CD4-positive, alpha-beta memory T cell (primary cell): ENCODE data around the gene SLC16A4. TPM values are rescaled to one million over a fixed set of nuclear protein-coding genes. Genes with fewer than 3 reads are reported as not detected.

Source experiments
- CTCF ChIA-PET: fragments of 350-600 bp; sonication (Branson Sonifier 250); formaldehyde crosslinking; loops from one replicate; lab custom pipeline; 2021; ENCODE audit warnings: inconsistent platforms; ENCODE audit not compliant: partially characterized antibody; lab: Charles Lee
- POLR2A ChIA-PET: fragments of 350-600 bp; sonication (Branson Sonifier 250); formaldehyde crosslinking; loops from one replicate; lab custom pipeline; 2021; ENCODE audit not compliant: partially characterized antibody; lab: Charles Lee
- DNase-seq, 5 donors: peaks; one replicate each; pipeline versions ENCODE4 v3.0.0 to v3.0.0-alpha.2; 2020 to 2022; ENCODE audit warnings: mixed read lengths in 1 of 5
- H3K27ac ChIP-seq: one replicate; pipeline ENCODE4 v1.7.0; 2013; ENCODE audit warnings: low read depth, low read length
- H3K27me3 ChIP-seq: 2 replicates; pipeline ENCODE4 v1.7.0; 2013; ENCODE audit warnings: mild to moderate bottlenecking, low read length, moderate library complexity; ENCODE audit not compliant: insufficient read depth
- H3K36me3 ChIP-seq: 2 replicates; pipeline ENCODE4 v1.7.0; 2013; ENCODE audit warnings: mild to moderate bottlenecking, low read length, moderate library complexity; ENCODE audit not compliant: insufficient read depth
- H3K4me1 ChIP-seq: 2 replicates; pipeline ENCODE4 v1.7.0; 2013; ENCODE audit warnings: mild to moderate bottlenecking, low read length, moderate library complexity; ENCODE audit not compliant: insufficient read depth
- H3K4me3 ChIP-seq, 2 donors: one replicate each; pipeline ENCODE4 v1.7.0; 2013; ENCODE audit warnings: low read length in 2 of 2, mild to moderate bottlenecking in 1 of 2
- H3K9me3 ChIP-seq, 2 donors: one replicate each; pipeline ENCODE4 v1.7.0; 2013; ENCODE audit warnings: low read length in 2 of 2, control low read depth in 1 of 2; ENCODE audit not compliant: control insufficient read depth in 1 of 2
- H3K27ac Mint-ChIP-seq, 7 donors: one replicate each; pipeline ENCODE4 v1.8.0; 2020 to 2021; ENCODE audit warnings: mixed read lengths in 7 of 7, mild to moderate bottlenecking in 6 of 7, inconsistent platforms in 3 of 7, moderate library complexity in 3 of 7
- H3K27me3 Mint-ChIP-seq, 2 donors: one replicate each; pipeline ENCODE4 v1.8.0; 2020 to 2021; ENCODE audit warnings: mixed read lengths in 2 of 2
- H3K36me3 Mint-ChIP-seq, 2 donors: one replicate each; pipeline ENCODE4 v1.8.0; 2020 to 2021; ENCODE audit warnings: mixed read lengths in 2 of 2, inconsistent platforms in 1 of 2, mild to moderate bottlenecking in 1 of 2
- H3K4me1 Mint-ChIP-seq, 4 donors: one replicate each; pipeline ENCODE4 v1.8.0; 2020 to 2021; ENCODE audit warnings: mixed read lengths in 4 of 4, mild to moderate bottlenecking in 1 of 4
- H3K4me3 Mint-ChIP-seq, 8 donors: one replicate each; pipeline ENCODE4 v1.8.0; 2020 to 2021; ENCODE audit warnings: mixed read lengths in 8 of 8, mild to moderate bottlenecking in 7 of 8, moderate library complexity in 6 of 8, inconsistent platforms in 3 of 8
- H3K9me3 Mint-ChIP-seq, 8 donors: one replicate each; pipeline ENCODE4 v1.8.0; 2020 to 2021; ENCODE audit warnings: mixed read lengths in 8 of 8, mild to moderate bottlenecking in 5 of 8, inconsistent platforms in 3 of 8, moderate library complexity in 1 of 8
- intact Hi-C: fragments of 100-400 bp; cut with micrococcal nuclease; formaldehyde crosslinking; loops from one replicate; pipeline ENCODE4 v1.15.1; 2023
- polyA plus RNA-seq, 2 donors: library from polyadenylated mRNA; unstranded; fragments of 300-500 nt; fragmentation: Illumina TruSeq; gene quantifications; one replicate each; pipeline ENCODE4 v1.2.3, GENCODE V29; 2021
- total RNA-seq, 2 experiments: library from RNA; stranded (reverse); gene quantifications; one replicate each; pipeline ENCODE4 v1.2.3, GENCODE V29; 2021

SLC16A4 gene
- total and polyA plus RNA-seq, 4 experiments from 2014 or later = 0.29 to 0.90 (median 0.56) TPM

DNA sequence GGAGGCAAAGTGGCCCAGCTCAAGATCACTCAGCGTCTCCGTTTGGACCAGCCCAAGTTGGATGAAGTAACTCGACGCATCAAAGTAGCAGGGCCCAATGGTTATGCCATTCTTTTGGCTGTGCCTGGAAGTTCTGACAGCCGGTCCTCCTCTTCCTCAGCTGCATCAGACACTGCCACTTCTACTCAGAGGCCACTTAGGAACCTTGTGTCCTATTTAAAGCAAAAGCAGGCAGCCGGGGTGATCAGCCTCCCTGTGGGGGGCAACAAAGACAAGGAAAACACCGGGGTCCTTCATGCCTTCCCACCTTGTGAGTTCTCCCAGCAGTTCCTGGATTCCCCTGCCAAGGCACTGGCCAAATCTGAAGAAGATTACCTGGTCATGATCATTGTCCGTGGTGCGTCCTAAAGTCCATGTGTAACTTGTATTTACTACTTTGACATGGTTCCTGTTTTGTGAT is 48.9 kb downstream of the SLC16A4 start:
- Mint-ChIP-seq H3K4me1 (peaks cover 47 to 79% (median 66%) of the 10 kb centered on the region in 4 donors), H3K4me3 (peak overlapping the region in 4 of 8 donors; percentile 67 to 72 (median 70)), H3K9me3 (peaks cover 0 to 2% (median 0%) of the 10 kb centered on the region in 8 donors), H3K27me3 (no peaks in the 10 kb centered on the region), H3K27ac (peak overlapping the region in 3 of 7 donors; percentile 39 to 69 (median 59)), H3K36me3 (peaks cover 49 to 53% of the 10 kb centered on the region in 2 donors)
- ChIA-PET CTCF (interaction anchor here (1.6 to 10.5 kb wide), 2 partner anchors 134 to 138 kb away, joined by 5 to 127 read pairs; partner anchors contain the start of gene KCNC4), POLR2A (interaction anchor here (1.2 kb wide), 1 partner anchor 307 kb away, joined by 4 read pairs; the partner anchor contains the start of gene STRIP1)
- Histone ChIP-seq H3K9me3 (no peaks in the 10 kb centered on the region), H3K4me3 (no peak overlapping the region), H3K36me3 (peaks cover 24% of the 10 kb centered on the region), H3K4me1 (peaks cover 75% of the 10 kb centered on the region), H3K27ac (no peak overlapping the region), H3K27me3 (no peaks in the 10 kb centered on the region)
- intact Hi-C loops = no loop called here
- no peak for DNase-seq

- H3K4me3 ChIP-seq = peak overlapping the region in 1 of 2 donors; percentile 89
- POLR2A ChIA-PET = interaction anchor here (1.2 to 8.9 kb wide), 4 partner anchors 7 to 307 kb away, joined by 4 to 169 read pairs (median 52); partner anchors contain the start of genes KCNC4, LAMTOR5 and STRIP1
Observed at GRCh38 chr1:110341146-110341871, 49.5 kb downstream of the SLC16A4 start.

GRCh38 chr1:110340207-110340468 is 50.7 kb downstream of the SLC16A4 start:
- Histone ChIP-seq H3K4me3 (peak overlapping the region; percentile 55 to 89), H3K27me3 (no peaks in the 10 kb centered on the region), H3K36me3 (peaks cover 16% of the 10 kb centered on the region), H3K4me1 (peaks cover 68% of the 10 kb centered on the region), H3K9me3 (no peaks in the 10 kb centered on the region), H3K27ac (peak overlapping the region; percentile 94)
- ChIA-PET POLR2A (interaction anchor here (1.1 to 8.9 kb wide), 12 partner anchors 8 to 447 kb away, joined by 3 to 169 read pairs (median 12); partner anchors contain the start of genes KCNA3, KCNC4, LAMTOR5 and STRIP1), CTCF (interaction anchor here (1.5 to 10.5 kb wide), 5 partner anchors 8 to 306 kb away, joined by 4 to 127 read pairs (median 11); partner anchors contain the start of genes KCNC4 and STRIP1)
- Mint-ChIP-seq H3K27ac (peak overlapping the region in 1 of 7 donors; percentile 81), H3K4me3 (no peak overlapping the region), H3K36me3 (peaks cover 33 to 41% of the 10 kb centered on the region in 2 donors), H3K27me3 (no peaks in the 10 kb centered on the region), H3K9me3 (peaks cover 0 to 2% (median 0%) of the 10 kb centered on the region in 8 donors), H3K4me1 (peaks cover 35 to 73% (median 60%) of the 10 kb centered on the region in 4 donors)
- intact Hi-C loops = no loop called here
- DNase-seq = no peak

More at GRCh38 chr1:110341146-110341871, 49.5 kb downstream of the SLC16A4 start:
- H3K4me3 Mint-ChIP-seq = peak overlapping the region in 4 of 8 donors; percentile 15 to 70 (median 68)
- CTCF ChIA-PET = interaction anchor here (1.6 to 10.5 kb wide), 2 partner anchors 133 to 138 kb away, joined by 5 to 127 read pairs; partner anchors contain the start of gene KCNC4
- H3K9me3 Mint-ChIP-seq = peaks cover 0 to 2% (median 0%) of the 10 kb centered on the region in 8 donors
- peaks cover 18% of the 10 kb centered on the region for H3K36me3 ChIP-seq
- peaks cover 75% of the 10 kb centered on the region for H3K4me1 ChIP-seq
- no peaks in the 10 kb centered on the region for H3K27me3 Mint-ChIP-seq
- H3K36me3 Mint-ChIP-seq = peaks cover 43 to 48% of the 10 kb centered on the region in 2 donors
- H3K27me3 ChIP-seq = no peaks in the 10 kb centered on the region
- intact Hi-C loops = no loop called here
- no peak for DNase-seq
- H3K27ac ChIP-seq = no peak overlapping the region
- H3K9me3 ChIP-seq = no peaks in the 10 kb centered on the region
- peak overlapping the region in 2 of 7 donors; percentile 31 to 37 for H3K27ac Mint-ChIP-seq
- H3K4me1 Mint-ChIP-seq = peaks cover 44 to 79% (median 68%) of the 10 kb centered on the region in 4 donors

GRCh38 chr1:110339407-110340206 is 51.2 kb downstream of the SLC16A4 start:
- peak overlapping the region; percentile 94 for H3K27ac ChIP-seq
- peaks cover 0 to 2% (median 0%) of the 10 kb centered on the region in 8 donors for H3K9me3 Mint-ChIP-seq
- H3K36me3 ChIP-seq = peaks cover 16% of the 10 kb centered on the region
- peaks cover 62% of the 10 kb centered on the region for H3K4me1 ChIP-seq
- POLR2A ChIA-PET = interaction anchor here (0.6 to 8.9 kb wide), 31 partner anchors 9 to 1693 kb away, joined by 3 to 169 read pairs (median 5); partner anchors contain the start of genes GNAI3, KCNA3, KCNC4 and LAMTOR5
- intact Hi-C loops = loop anchor here (2.0 to 5.0 kb wide), 10 partner anchors 123 to 1415 kb away; partner anchors contain the start of genes CEPT1, DDX20, DENND2D and DRAM2
- CTCF ChIA-PET = interaction anchor here (1.5 to 10.5 kb wide), 9 partner anchors 9 to 305 kb away, joined by 4 to 127 read pairs (median 11); partner anchors contain the start of genes KCNC4 and STRIP1
- peak in 1 of 5 donors; percentile 82 for DNase-seq
- H3K4me1 Mint-ChIP-seq = peaks cover 33 to 69% (median 57%) of the 10 kb centered on the region in 4 donors
- H3K4me3 ChIP-seq = peak overlapping the region; percentile 55 to 89
- H3K9me3 ChIP-seq = no peaks in the 10 kb centered on the region
- H3K27ac Mint-ChIP-seq = no peak overlapping the region
- H3K27me3 ChIP-seq = no peaks in the 10 kb centered on the region
- H3K4me3 Mint-ChIP-seq = no peak overlapping the region
- H3K27me3 Mint-ChIP-seq = no peaks in the 10 kb centered on the region
- peaks cover 33 to 41% of the 10 kb centered on the region in 2 donors for H3K36me3 Mint-ChIP-seq

GRCh38 chr1:110338886-110339406 is 51.9 kb downstream of the SLC16A4 start, which contains the start of gene RBM15:
RBM15 (plus strand) TSS chr1:110339377; CDS start chr1:110339406, 29 bp downstream.
- H3K27ac Mint-ChIP-seq = peak within 1 kb of the TSS in 1 of 7 donors; percentile 98

More at GRCh38 chr1:110338886-110339406, 51.9 kb downstream of the SLC16A4 start, which contains the start of gene RBM15:
- DNase-seq = peak; percentile 98 to 100 (median 99)
- Mint-ChIP-seq H3K4me3 (no peak within 1 kb of the TSS), H3K36me3 (peaks cover 28 to 38% of the 10 kb centered on the region in 2 donors), H3K4me1 (peaks cover 30 to 63% (median 52%) of the 10 kb centered on the region in 4 donors), H3K27me3 (no peaks in the 10 kb centered on the region), H3K9me3 (peaks cover 0 to 2% (median 0%) of the 10 kb centered on the region in 8 donors)
- Histone ChIP-seq H3K4me3 (peak within 1 kb of the TSS; percentile 55 to 89), H3K9me3 (no peaks in the 10 kb centered on the region), H3K27ac (peak within 1 kb of the TSS; percentile 94), H3K4me1 (peaks cover 56% of the 10 kb centered on the region), H3K27me3 (no peaks in the 10 kb centered on the region), H3K36me3 (peaks cover 16% of the 10 kb centered on the region)
- POLR2A ChIA-PET = interaction anchor here (0.6 to 8.9 kb wide), 38 partner anchors 10 to 1692 kb away, joined by 3 to 169 read pairs (median 4); partner anchors contain the start of genes ATXN7L2, GNAI3, KCNA3 and KCNC4
- intact Hi-C loops = loop anchor here (1.0 to 5.0 kb wide), 13 partner anchors 68 to 1416 kb away; partner anchors contain the start of genes CEPT1, DDX20, DENND2D and DRAM2
- CTCF ChIA-PET = interaction anchor here (0.8 to 10.5 kb wide), 16 partner anchors 10 to 309 kb away, joined by 3 to 127 read pairs (median 6); partner anchors contain the start of genes KCNC4 and STRIP1
